ENCODE results near the gene MYOG.

The MYOG gene

GRCh38 chr1:203085528-203086406, at the start of gene MYOG:
Gene MYOG (minus strand): TSS chr1:203086012. CDS start chr1:203085961, 51 bp downstream.
- no peak for FAIRE-seq

DNA sequence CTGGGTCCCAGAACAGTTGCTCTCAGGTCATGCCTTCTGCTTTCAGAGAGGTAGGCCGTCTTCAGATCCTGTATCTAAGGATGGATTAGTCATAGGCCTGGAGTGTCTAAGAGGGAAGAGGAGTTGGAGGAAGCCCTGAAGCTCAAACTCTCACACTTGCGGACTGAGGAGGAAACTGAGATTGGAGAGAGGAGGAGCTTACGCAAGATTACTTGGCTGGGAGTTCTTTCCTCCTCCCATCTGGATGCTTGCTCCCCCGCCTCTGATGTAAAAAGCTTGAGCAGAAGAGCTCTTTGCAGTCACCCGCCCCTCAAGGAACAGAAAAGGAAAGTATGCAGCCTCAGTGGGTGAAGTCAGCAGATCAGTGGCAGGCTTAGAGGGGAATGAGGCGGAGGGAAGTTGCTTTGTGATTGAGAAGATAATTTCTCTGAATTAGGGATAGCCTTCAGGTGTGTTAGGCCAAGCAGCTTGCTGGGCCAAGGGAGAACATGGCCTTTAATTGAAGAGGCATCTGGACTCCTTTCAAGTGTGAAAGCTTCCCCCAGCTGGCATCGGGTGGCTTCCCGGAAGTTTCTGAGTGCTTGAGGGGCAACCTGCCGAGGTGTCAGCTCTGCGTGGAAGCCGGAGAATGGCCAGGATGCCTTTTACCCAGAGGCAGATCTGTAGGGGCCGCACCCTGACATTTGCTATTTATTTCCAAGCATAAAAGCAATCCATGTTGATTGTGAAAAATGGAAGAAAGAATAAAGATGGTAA, 48.3 kb upstream of the MYOG start:
- FAIRE-seq = no peak

GRCh38 chr1:203131548-203132200, 45.9 kb upstream of the MYOG start:
- no peak for FAIRE-seq

DNA sequence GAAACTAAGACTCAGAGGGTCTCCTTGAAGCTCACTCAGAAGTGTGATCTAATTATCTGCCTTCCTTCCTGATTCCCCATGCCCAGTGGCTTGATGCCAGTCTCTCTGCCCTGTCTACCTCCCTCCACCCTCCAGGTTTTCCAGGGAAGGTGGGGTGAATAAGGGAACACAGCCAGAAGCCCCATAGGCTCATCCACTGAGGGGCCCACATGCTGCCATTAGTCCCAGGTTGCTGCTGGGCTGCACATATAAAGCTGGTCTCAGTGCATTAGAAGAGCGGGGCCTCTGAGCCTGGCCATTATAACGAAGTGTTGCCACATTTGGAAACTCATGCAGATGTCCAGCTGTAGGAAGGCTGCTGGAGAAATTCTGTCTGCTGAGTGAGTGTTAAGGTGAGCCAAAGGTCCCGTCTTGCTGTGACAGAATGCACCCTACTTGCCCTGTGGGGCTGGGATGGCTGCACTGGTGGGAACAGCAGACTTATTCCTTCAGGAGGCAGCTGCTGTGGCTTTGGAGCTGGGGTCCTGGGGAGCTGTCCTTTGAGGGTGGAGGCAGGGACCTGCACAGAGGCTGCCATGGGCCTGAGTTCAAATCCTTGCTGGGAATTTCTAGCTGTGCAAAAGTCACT, 44.7 kb upstream of the MYOG start:
- no peak for FAIRE-seq

GRCh38 chr1:203129501-203130231, 43.9 kb upstream of the MYOG start:
- FAIRE-seq = no peak

- no peak for FAIRE-seq
These were observed 43.1 kb upstream of the MYOG start for GRCh38 chr1:203128716-203129500.

DNA sequence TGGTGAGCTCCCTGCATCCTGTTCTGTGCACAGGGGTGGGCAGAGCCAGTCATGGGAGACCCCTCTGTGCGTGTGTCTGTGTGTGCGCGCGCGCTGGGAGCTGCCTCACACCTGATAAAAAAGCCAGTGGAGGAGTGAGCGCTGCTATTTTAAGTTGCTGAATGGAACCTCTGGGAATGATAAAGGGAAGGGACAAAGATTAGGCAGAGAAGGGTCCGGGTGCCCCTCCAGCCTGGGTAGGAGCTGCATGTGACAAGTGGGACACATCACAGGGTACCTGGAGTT, 42.6 kb upstream of the MYOG start:
- FAIRE-seq = no peak

DNA sequence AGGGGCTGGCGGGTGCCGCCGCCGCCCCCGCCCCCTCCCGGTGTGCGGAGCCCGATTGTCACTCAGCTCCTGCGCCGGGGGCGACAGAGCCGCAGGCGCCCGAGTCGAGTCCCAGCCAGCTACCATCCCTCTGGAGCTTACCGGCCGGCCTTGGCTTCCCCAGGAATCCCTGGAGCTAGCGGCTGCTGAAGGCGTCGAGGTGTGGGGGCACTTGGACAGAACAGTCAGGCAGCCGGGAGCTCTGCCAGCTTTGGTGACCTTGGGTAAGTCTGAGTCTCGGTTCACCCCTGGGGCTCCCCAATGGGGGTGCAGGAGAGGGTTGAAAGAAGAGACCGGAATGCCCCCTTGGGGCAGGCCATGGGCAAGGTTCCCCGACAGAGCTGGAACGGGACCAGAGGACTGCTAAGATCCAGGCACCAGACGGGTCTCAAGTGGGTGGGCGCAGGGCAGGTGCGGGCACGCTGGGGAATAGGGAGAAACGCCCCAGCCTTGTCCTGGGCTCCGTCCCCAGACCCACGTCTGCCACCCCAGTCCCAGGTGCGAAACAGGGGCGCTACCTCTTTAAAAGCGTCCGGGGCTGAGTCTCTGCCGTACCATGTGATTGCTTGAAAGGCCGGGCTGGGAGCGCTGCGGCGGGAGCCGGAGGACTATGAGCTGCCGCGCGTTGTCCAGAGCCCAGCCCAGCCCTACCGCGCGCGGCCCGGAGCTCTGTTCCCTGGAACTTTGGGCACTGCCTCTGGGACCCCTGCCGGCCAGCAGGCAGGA, 42.0 kb upstream of the MYOG start, which contains the start of gene ADORA1:
Gene ADORA1 (plus strand): TSS at position 61 of the 765 bp plus-strand sequence. CDS start 1,116 bp downstream, outside the sequence.
- FAIRE-seq = no peak

DNA sequence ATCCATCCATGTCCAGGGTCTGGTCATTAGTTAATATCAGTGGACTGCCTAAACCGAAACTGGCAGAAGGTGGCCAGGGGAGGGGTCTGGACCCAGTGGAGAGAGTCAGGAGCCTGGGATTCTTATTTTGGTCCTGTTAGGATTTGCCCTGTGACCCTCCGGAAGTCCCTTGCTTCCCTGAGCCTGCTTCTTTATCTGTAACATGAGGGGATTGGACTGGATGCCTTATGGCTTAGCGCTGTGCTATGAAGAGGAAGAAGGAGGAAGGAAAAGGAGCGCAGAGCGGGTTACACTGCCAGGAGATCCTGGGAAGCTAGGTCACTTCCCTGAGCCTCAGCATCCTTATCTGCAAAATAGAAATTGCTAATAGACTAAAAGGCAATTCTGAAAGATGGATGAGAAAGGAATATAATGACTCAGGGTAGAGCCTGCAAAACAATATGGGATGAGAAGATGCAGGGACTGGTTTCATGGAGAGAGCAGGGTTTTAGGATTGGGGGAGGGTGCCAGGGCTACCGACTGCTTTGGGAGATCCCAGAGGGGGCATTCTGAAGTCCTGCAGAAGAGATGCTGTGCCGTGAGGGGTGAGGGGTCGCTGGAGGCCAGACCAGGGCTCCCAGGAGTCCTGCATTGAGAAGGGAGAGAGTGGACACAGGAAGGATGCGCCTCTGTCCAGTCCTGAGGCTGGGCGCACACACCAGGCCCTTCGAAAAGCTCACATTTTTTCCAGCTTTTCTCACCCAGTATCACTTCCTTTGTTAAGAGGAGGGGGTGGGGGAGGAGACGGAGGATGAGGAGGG, 41.3 kb upstream of the MYOG start:
- FAIRE-seq = no peak

GRCh38 chr1:203126151-203126865, 40.5 kb upstream of the MYOG start:
- FAIRE-seq = peak; percentile 39

GRCh38 chr1:203124546-203125317, 38.9 kb upstream of the MYOG start:
- no peak for FAIRE-seq

GRCh38 chr1:203124011-203124410, 38.2 kb upstream of the MYOG start:
- FAIRE-seq = no peak

DNA sequence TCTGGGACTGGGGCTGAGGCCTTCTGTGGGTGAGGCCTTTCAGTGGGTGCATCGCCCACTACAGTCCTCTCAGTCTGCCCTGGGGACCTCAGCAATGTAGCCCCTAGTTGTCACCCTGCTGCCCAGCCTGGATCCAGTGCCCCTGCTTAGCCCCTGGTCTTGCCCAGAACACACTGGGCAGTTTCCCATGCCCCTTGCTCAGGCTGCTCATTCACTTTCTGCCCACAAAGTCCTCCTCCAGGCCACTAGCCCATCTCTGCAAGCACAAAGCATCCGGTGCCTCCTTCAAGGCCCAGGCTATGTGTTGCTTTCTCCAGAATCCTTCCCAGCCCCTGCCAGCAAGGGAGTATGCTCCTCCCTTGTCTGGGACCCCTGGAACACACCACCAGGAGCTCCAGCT, 36.3 kb upstream of the MYOG start:
- FAIRE-seq = no peak

GRCh38 chr1:203121186-203122015, 35.6 kb upstream of the MYOG start:
- no peak for FAIRE-seq

DNA sequence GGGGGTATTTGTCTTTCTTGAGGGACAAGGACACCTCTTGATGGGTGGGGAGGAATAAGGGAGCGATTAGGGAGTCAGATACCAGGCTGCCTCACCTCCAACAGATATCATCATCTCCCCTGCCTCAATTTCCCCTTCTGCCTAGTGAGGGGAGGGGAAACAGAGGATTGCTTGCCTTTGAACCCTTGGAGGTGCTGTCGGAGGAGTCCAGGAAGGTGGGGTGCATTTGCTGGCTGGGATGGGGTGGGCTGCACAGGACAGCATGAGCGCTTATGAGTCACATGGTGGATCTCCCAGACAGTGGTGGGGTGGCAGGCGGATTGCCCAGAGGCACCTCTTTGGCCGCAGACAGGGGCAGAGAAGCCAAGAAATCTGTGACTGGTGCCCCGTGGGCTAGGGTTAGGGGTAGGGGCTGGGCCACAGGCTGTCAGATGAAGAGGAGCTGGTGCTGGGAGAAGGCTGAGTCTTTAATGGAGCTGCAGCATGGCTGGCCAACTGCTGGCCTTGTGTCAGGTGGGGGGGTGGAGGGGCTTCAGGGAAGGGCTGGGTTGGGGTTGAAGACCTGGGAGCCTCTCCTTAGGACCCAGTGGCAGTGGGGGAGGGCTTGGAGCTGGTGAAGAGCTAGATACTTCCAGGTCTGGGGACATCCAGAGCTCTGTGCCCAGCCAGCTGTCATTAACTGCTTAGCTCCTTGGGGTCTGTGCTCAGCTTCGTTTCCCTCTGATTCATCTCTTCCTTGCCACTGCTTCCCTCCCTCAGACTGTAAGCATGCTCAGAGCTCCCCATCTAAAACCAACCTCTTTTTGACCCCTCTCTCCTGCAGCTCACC, 34.7 kb upstream of the MYOG start:
- no peak for FAIRE-seq
